ENCODE data around the gene CCDC121.

CCDC121 gene

DNA sequence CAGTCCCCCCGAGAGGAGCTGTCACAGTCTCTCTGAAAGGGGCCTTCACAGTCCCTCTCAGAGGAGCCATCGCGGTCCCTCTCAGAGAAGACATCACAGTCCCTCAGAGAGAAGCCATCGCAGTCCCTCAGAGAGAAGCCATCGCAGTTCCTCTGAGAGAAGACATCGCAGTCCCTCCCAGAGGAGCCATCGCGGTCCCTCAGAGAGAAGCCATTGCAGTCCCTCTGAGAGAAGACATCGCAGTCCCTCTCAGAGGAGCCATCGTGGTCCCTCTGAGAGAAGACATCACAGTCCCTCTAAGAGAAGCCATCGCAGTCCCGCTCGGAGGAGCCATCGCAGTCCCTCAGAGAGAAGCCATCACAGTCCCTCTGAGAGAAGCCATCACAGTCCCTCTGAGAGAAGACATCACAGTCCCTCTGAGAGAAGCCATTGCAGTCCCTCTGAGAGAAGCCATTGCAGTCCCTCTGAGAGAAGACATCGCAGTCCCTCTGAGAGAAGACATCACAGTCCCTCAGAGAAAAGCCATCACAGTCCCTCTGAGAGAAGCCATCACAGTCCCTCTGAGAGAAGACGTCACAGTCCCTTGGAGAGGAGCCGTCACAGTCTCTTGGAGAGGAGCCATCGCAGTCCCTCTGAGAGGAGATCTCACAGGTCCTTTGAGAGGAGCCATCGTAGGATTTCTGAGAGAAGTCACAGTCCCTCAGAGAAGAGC lies 47.2 kb downstream of the CCDC121 start:
- no peak for DNase-seq
